ENCODE data around the gene NOTCH1. TPM values are rescaled to one million over a fixed set of nuclear protein-coding genes. Genes with fewer than 3 reads are reported as not detected.

Gene NOTCH1
- total and polyA plus RNA-seq, 2 of the 8 experiments (the other 6 are each of a cell fraction or from before 2014, with no cell fraction given) = 6.9 to 55.6 TPM

DNA sequence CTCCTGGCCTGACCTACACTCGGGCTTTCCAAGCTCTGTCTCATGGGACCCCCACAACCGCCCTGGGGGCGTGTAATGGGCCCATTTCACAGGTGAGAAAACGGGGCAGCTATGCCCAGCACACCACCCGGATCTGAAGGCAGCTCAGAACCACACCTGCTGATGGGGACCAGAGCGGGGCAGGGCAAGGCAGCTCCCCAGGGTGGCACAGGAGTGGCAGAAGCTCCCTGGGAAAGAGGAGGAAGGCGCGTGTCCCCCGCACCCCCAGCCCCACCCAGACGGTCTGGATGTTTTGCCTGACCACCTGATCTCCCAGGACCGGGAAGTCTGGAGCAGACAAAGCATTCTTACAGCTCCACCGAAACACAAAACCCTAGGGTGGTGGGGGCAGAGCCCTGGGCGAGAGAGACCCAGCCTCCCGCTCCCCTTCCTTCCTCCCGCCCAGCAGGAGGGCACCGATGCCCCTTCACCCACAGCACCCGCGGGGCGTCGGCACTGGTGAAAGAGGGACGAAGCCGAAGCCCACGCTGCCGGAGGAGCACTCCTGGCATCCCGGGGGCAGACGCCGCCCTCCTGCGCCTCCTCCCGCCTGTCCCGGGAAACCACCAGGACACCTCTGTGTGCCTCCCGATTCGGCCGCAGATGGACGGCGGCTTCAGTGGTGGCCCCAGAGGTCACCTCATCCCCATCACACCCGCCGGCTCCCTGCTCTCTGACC is 14.5 kb downstream of the NOTCH1 start (continued):
- TF ChIP-seq, protein P1, sequence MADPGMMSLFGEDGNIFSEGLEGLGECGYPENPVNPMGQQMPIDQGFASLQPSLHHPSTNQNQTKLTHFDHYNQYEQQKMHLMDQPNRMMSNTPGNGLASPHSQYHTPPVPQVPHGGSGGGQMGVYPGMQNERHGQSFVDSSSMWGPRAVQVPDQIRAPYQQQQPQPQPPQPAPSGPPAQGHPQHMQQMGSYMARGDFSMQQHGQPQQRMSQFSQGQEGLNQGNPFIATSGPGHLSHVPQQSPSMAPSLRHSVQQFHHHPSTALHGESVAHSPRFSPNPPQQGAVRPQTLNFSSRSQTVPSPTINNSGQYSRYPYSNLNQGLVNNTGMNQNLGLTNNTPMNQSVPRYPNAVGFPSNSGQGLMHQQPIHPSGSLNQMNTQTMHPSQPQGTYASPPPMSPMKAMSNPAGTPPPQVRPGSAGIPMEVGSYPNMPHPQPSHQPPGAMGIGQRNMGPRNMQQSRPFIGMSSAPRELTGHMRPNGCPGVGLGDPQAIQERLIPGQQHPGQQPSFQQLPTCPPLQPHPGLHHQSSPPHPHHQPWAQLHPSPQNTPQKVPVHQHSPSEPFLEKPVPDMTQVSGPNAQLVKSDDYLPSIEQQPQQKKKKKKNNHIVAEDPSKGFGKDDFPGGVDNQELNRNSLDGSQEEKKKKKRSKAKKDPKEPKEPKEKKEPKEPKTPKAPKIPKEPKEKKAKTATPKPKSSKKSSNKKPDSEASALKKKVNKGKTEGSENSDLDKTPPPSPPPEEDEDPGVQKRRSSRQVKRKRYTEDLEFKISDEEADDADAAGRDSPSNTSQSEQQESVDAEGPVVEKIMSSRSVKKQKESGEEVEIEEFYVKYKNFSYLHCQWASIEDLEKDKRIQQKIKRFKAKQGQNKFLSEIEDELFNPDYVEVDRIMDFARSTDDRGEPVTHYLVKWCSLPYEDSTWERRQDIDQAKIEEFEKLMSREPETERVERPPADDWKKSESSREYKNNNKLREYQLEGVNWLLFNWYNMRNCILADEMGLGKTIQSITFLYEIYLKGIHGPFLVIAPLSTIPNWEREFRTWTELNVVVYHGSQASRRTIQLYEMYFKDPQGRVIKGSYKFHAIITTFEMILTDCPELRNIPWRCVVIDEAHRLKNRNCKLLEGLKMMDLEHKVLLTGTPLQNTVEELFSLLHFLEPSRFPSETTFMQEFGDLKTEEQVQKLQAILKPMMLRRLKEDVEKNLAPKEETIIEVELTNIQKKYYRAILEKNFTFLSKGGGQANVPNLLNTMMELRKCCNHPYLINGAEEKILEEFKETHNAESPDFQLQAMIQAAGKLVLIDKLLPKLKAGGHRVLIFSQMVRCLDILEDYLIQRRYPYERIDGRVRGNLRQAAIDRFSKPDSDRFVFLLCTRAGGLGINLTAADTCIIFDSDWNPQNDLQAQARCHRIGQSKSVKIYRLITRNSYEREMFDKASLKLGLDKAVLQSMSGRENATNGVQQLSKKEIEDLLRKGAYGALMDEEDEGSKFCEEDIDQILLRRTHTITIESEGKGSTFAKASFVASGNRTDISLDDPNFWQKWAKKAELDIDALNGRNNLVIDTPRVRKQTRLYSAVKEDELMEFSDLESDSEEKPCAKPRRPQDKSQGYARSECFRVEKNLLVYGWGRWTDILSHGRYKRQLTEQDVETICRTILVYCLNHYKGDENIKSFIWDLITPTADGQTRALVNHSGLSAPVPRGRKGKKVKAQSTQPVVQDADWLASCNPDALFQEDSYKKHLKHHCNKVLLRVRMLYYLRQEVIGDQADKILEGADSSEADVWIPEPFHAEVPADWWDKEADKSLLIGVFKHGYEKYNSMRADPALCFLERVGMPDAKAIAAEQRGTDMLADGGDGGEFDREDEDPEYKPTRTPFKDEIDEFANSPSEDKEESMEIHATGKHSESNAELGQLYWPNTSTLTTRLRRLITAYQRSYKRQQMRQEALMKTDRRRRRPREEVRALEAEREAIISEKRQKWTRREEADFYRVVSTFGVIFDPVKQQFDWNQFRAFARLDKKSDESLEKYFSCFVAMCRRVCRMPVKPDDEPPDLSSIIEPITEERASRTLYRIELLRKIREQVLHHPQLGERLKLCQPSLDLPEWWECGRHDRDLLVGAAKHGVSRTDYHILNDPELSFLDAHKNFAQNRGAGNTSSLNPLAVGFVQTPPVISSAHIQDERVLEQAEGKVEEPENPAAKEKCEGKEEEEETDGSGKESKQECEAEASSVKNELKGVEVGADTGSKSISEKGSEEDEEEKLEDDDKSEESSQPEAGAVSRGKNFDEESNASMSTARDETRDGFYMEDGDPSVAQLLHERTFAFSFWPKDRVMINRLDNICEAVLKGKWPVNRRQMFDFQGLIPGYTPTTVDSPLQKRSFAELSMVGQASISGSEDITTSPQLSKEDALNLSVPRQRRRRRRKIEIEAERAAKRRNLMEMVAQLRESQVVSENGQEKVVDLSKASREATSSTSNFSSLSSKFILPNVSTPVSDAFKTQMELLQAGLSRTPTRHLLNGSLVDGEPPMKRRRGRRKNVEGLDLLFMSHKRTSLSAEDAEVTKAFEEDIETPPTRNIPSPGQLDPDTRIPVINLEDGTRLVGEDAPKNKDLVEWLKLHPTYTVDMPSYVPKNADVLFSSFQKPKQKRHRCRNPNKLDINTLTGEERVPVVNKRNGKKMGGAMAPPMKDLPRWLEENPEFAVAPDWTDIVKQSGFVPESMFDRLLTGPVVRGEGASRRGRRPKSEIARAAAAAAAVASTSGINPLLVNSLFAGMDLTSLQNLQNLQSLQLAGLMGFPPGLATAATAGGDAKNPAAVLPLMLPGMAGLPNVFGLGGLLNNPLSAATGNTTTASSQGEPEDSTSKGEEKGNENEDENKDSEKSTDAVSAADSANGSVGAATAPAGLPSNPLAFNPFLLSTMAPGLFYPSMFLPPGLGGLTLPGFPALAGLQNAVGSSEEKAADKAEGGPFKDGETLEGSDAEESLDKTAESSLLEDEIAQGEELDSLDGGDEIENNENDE (IDR thresholded peaks at IDR 0.05; ENCODE audit: insufficient replicate concordance, low read length) = no peak
- TF ChIP-seq SP2 (IDR thresholded peaks at IDR 0.05; ENCODE audit: low read length) = no peak
- TF ChIP-seq JUND (IDR thresholded peaks at IDR 0.05; ENCODE audit: low read length) = no peak
- TF ChIP-seq CREB1 (IDR thresholded peaks at IDR 0.05) = no peak
- TF ChIP-seq RBBP5 (IDR thresholded peaks at IDR 0.05; ENCODE audit: borderline replicate concordance, low read depth, low read length) = no peak
